Left lung (tissue), 10 donors: ENCODE results near the gene TSPYL2. TPM values are rescaled to one million over a fixed set of nuclear protein-coding genes. Genes with fewer than 3 reads are reported as not detected.

Source experiments
- ATAC-seq: fragments of 200-7000 bp; cut with Tn5 transposase; one replicate; pipeline ENCODE4 v1.9.1; 2020; ENCODE audit warnings: moderate library complexity
- DNase-seq, 4 donors: peaks; one replicate each; pipeline ENCODE4 v3.0.0-alpha.2; 2013 to 2020
- H3K27ac ChIP-seq, 2 donors: fragments of 200-600 bp; sonication (generic) in 1 of 2; one replicate each; pipeline versions ENCODE4 v1.5.0 to v1.8.0; 2020 to 2021
- H3K27me3 ChIP-seq, 2 donors: fragments of 200-600 bp; sonication (generic) in 1 of 2; one replicate each; pipeline versions ENCODE4 v1.5.0 to v1.8.0; 2020 to 2021
- H3K36me3 ChIP-seq, 2 donors: fragments of 200-600 bp; sonication (generic) in 1 of 2; one replicate each; pipeline versions ENCODE4 v1.5.0 to v1.8.0; 2020 to 2021
- H3K4me1 ChIP-seq, 2 donors: fragments of 200-600 bp; one replicate each; pipeline ENCODE4 v1.8.0; 2021
- H3K4me3 ChIP-seq, 2 donors: fragments of 200-600 bp; sonication (generic) in 1 of 2; one replicate each; pipeline versions ENCODE4 v1.5.0 to v1.8.0; 2020 to 2021; ENCODE audit warnings: mild to moderate bottlenecking in 1 of 2
- H3K9me3 ChIP-seq, 2 donors: fragments of 200-600 bp; sonication (generic) in 1 of 2; one replicate each; pipeline versions ENCODE4 v1.5.0 to v1.8.0; 2020 to 2021
- CTCF ChIP-seq, 2 donors: fragments of 200-600 bp; sonication (generic) in 1 of 2; IDR thresholded peaks; one replicate each; pipeline versions ENCODE4 v1.5.0 to v1.8.0; 2021; ENCODE audit warnings: antibody characterized with exemption in 2 of 2
- intact Hi-C, 2 donors: fragments of 100-400 bp; cut with DNase I; formaldehyde crosslinking; loops; one replicate each; pipeline versions ENCODE4 v1.11.2 to v1.14.2; 2022
- polyA plus RNA-seq, 6 donors: library from polyadenylated mRNA; unstranded; fragments of 120-200 nt; gene quantifications; one replicate each; pipeline ENCODE4 v1.2.1, GENCODE V29; 2013; ENCODE audit not compliant: insufficient read length in 6 of 6
- total RNA-seq, 2 donors: library from RNA; stranded (reverse); fragmentation: NEBNext Ultra II Directional; extraction: Animal tissue kit (Norgen Biotek cat#: 25700); gene quantifications; one replicate each; pipeline ENCODE4 v1.2.1, GENCODE V29; 2021
- donor health status: DM: no; HTN: yes; CAD: no.
- donor health status: DM: no; HTN: no; CAD: no.

TSPYL2 gene
- total and polyA plus RNA-seq, 8 donors = 16.6 to 73.6 (median 58.4) TPM

GRCh38 chrX:53125506-53125905 is 43.3 kb downstream of the TSPYL2 start:
- Histone ChIP-seq H3K9me3 (no peaks in the 10 kb centered on the region), H3K36me3 (no peaks in the 10 kb centered on the region), H3K4me1 (no peaks in the 10 kb centered on the region), H3K27ac (no peak overlapping the region), H3K4me3 (no peak overlapping the region), H3K27me3 (peaks cover 0 to 9% of the 10 kb centered on the region in 2 donors)
- no peak for DNase-seq
- no peak for TF ChIP-seq CTCF (IDR thresholded peaks at IDR 0.05)
- intact Hi-C loops = no loop called here
- no peak for ATAC-seq

GRCh38 chrX:53126377-53126776 is 44.2 kb downstream of the TSPYL2 start:
- Histone ChIP-seq H3K4me3 (no peak overlapping the region), H3K9me3 (no peaks in the 10 kb centered on the region), H3K27ac (no peak overlapping the region), H3K27me3 (peaks cover 0 to 9% of the 10 kb centered on the region in 2 donors), H3K4me1 (no peaks in the 10 kb centered on the region), H3K36me3 (no peaks in the 10 kb centered on the region)
- DNase-seq (no peak), ATAC-seq (no peak)
- TF ChIP-seq CTCF (IDR thresholded peaks at IDR 0.05) = no peak
- intact Hi-C loops = no loop called here

GRCh38 chrX:53128097-53128749 is 46.1 kb downstream of the TSPYL2 start:
- intact Hi-C loops = no loop called here
- ATAC-seq (no peak), DNase-seq (no peak)
- peaks cover 0 to 9% of the 10 kb centered on the region in 2 donors for H3K27me3 ChIP-seq
- no peaks in the 10 kb centered on the region for H3K9me3 ChIP-seq
- no peaks in the 10 kb centered on the region for H3K4me1 ChIP-seq
- no peak overlapping the region for H3K4me3 ChIP-seq
- no peak overlapping the region for H3K27ac ChIP-seq
- H3K36me3 ChIP-seq = no peaks in the 10 kb centered on the region
- no peak for TF ChIP-seq CTCF (IDR thresholded peaks at IDR 0.05)

- Histone ChIP-seq H3K4me1 (no peaks in the 10 kb centered on the region), H3K9me3 (no peaks in the 10 kb centered on the region), H3K27me3 (peaks cover 0 to 4% of the 10 kb centered on the region in 2 donors), H3K36me3 (no peaks in the 10 kb centered on the region), H3K4me3 (no peak overlapping the region), H3K27ac (no peak overlapping the region)
- ATAC-seq (no peak), DNase-seq (no peak)
- intact Hi-C loops = no loop called here
- no peak for TF ChIP-seq CTCF (IDR thresholded peaks at IDR 0.05)
These were observed 51.2 kb downstream of the TSPYL2 start for GRCh38 chrX:53133400-53133799.

- TF ChIP-seq CTCF (IDR thresholded peaks at IDR 0.05) = no peak
- Histone ChIP-seq H3K4me3 (no peak overlapping the region), H3K9me3 (no peaks in the 10 kb centered on the region), H3K4me1 (no peaks in the 10 kb centered on the region), H3K36me3 (no peaks in the 10 kb centered on the region), H3K27me3 (no peaks in the 10 kb centered on the region), H3K27ac (no peak overlapping the region)
- intact Hi-C loops = no loop called here
- ATAC-seq (no peak), DNase-seq (no peak)
These were observed 53.4 kb downstream of the TSPYL2 start for GRCh38 chrX:53135581-53135980.

Other genes starting within 250 kb of the TSPYL2 start
- gene XAGE3, start 214.3 kb upstream of the TSPYL2 start, total RNA-seq = not detected
- gene XAGE3, start 214.3 kb upstream of the TSPYL2 start, polyA plus RNA-seq = not detected
- gene FAM156B, start 185.0 kb upstream of the TSPYL2 start, total RNA-seq = 10 to 100 TPM; 11.2 to 11.4 TPM
- gene FAM156B, start 185.0 kb upstream of the TSPYL2 start, polyA plus RNA-seq = 10 to 100 TPM; 22.5 to 31.7 (median 24.2) TPM
- 10 to 100 TPM; 17.3 to 18.9 TPM for gene FAM156A, start 123.8 kb upstream of the TSPYL2 start, total RNA-seq
- gene FAM156A, start 123.8 kb upstream of the TSPYL2 start, polyA plus RNA-seq = 10 to 100 TPM; 33.0 to 50.2 (median 43.0) TPM
- 1 to 10 TPM; 2.0 to 3.6 TPM for gene GPR173, start 33.6 kb upstream of the TSPYL2 start, total RNA-seq
- 10 to 100 TPM; 13.8 to 19.8 (median 15.4) TPM for gene GPR173, start 33.6 kb upstream of the TSPYL2 start, polyA plus RNA-seq
- gene KANTR, start 11.8 kb downstream of the TSPYL2 start, total RNA-seq = 1 to 10 TPM; 7.8 to 9.9 TPM
- 10 to 100 TPM; 19.1 to 41.3 (median 22.1) TPM for gene KANTR, start 11.8 kb downstream of the TSPYL2 start, polyA plus RNA-seq
- 100 to 1,000 TPM in 1 of 2 donors, 10 to 100 TPM in 1; 75.0 to 106 TPM for gene KDM5C, start 142.8 kb downstream of the TSPYL2 start, total RNA-seq
- gene KDM5C, start 142.8 kb downstream of the TSPYL2 start, polyA plus RNA-seq = 100 to 1,000 TPM in 1 of 6 donors, 10 to 100 TPM in 5; 64.3 to 102 (median 80.7) TPM
- 10 to 100 TPM; 15.6 to 17.3 TPM for gene IQSEC2, start 199.2 kb downstream of the TSPYL2 start, total RNA-seq
- 10 to 100 TPM; 13.6 to 16.8 (median 14.3) TPM for gene IQSEC2, start 199.2 kb downstream of the TSPYL2 start, polyA plus RNA-seq